GM19397 (cell line): ENCODE results near the gene APOC1.
"Not testable (repeated sequence)": the region's sequence is repeated elsewhere in the genome, so short reads cannot be mapped to it uniquely, and the experiment has no call there.

Experiments
- ATAC-seq: cut with Tn5 transposase; IDR thresholded peaks from one replicate; pipeline ENCODE4 v1.9.1; 2021; ENCODE audit warnings: mild to moderate bottlenecking, moderate library complexity; ENCODE audit not compliant: unreplicated experiment

APOC1 gene

GRCh38 chr19:44911896-44912295 is 2.5 kb upstream of the APOC1 start:
- not testable (repeated sequence) for ATAC-seq

GRCh38 chr19:44912854-44913253 is 1.6 kb upstream of the APOC1 start:
- ATAC-seq: no peak

- not testable (repeated sequence) for ATAC-seq
These were observed 636 bp upstream of the APOC1 start for GRCh38 chr19:44913512-44914432.

GRCh38 chr19:44924243-44924725 is 9.9 kb downstream of the APOC1 start:
- no peak for ATAC-seq

- ATAC-seq: no peak
These were observed 10.9 kb downstream of the APOC1 start for GRCh38 chr19:44925114-44925891.

GRCh38 chr19:44926245-44927077 is 12.1 kb downstream of the APOC1 start:
- not testable (repeated sequence) for ATAC-seq

- ATAC-seq: no peak
These were observed 13.3 kb downstream of the APOC1 start for GRCh38 chr19:44927746-44928145.

- no peak for ATAC-seq
These were observed 15.7 kb downstream of the APOC1 start for GRCh38 chr19:44930088-44930487.

- no peak for ATAC-seq
These were observed 17.1 kb downstream of the APOC1 start for GRCh38 chr19:44931541-44931940.

- ATAC-seq: no peak
These were observed 25.3 kb downstream of the APOC1 start for GRCh38 chr19:44939668-44940067.

- no peak for ATAC-seq
These were observed 27.7 kb downstream of the APOC1 start, which contains the start of gene APOC4 for GRCh38 chr19:44942067-44942571. TSS of gene APOC4 (plus strand) at chr19:44942237. CDS start at chr19:44942278, 41 bp downstream.

GRCh38 chr19:44943801-44944249 is 29.4 kb downstream of the APOC1 start:
- ATAC-seq: no peak

- ATAC-seq: no peak
These were observed 32.7 kb downstream of the APOC1 start for GRCh38 chr19:44947041-44947581.

- ATAC-seq: no peak
These were observed 33.8 kb downstream of the APOC1 start for GRCh38 chr19:44948237-44948636.

- no peak for ATAC-seq
These were observed 34.5 kb downstream of the APOC1 start for GRCh38 chr19:44948763-44949374.

GRCh38 chr19:44949550-44949949 is 35.1 kb downstream of the APOC1 start:
- ATAC-seq: no peak

GRCh38 chr19:44951179-44952159 is 37.1 kb downstream of the APOC1 start:
- no peak for ATAC-seq

- ATAC-seq: no peak
These were observed 39.9 kb downstream of the APOC1 start for GRCh38 chr19:44954278-44954648.
